CD4-positive, alpha-beta memory T cell (primary cell): ENCODE measurements around the gene PRDX2. TPM values are rescaled to one million over a fixed set of nuclear protein-coding genes. Genes with fewer than 3 reads are reported as not detected.
"Not testable (repeated sequence)": the region's sequence is repeated elsewhere in the genome, so short reads cannot be mapped to it uniquely, and the experiment has no call there.

Source experiments
- CTCF ChIA-PET: fragments of 350-600 bp; sonication (Branson Sonifier 250); formaldehyde crosslinking; loops from one replicate; lab custom pipeline; 2021; ENCODE audit warnings: inconsistent platforms; ENCODE audit not compliant: partially characterized antibody; lab: Charles Lee
- POLR2A ChIA-PET: fragments of 350-600 bp; sonication (Branson Sonifier 250); formaldehyde crosslinking; loops from one replicate; lab custom pipeline; 2021; ENCODE audit not compliant: partially characterized antibody; lab: Charles Lee
- DNase-seq, 5 donors: peaks; one replicate each; pipeline versions ENCODE4 v3.0.0 to v3.0.0-alpha.2; 2020 to 2022; ENCODE audit warnings: mixed read lengths in 1 of 5
- H3K27ac ChIP-seq: one replicate; pipeline ENCODE4 v1.7.0; 2013; ENCODE audit warnings: low read depth, low read length
- H3K27me3 ChIP-seq: 2 replicates; pipeline ENCODE4 v1.7.0; 2013; ENCODE audit warnings: mild to moderate bottlenecking, low read length, moderate library complexity; ENCODE audit not compliant: insufficient read depth
- H3K36me3 ChIP-seq: 2 replicates; pipeline ENCODE4 v1.7.0; 2013; ENCODE audit warnings: mild to moderate bottlenecking, low read length, moderate library complexity; ENCODE audit not compliant: insufficient read depth
- H3K4me1 ChIP-seq: 2 replicates; pipeline ENCODE4 v1.7.0; 2013; ENCODE audit warnings: mild to moderate bottlenecking, low read length, moderate library complexity; ENCODE audit not compliant: insufficient read depth
- H3K4me3 ChIP-seq, 2 donors: one replicate each; pipeline ENCODE4 v1.7.0; 2013; ENCODE audit warnings: low read length in 2 of 2, mild to moderate bottlenecking in 1 of 2
- H3K9me3 ChIP-seq, 2 donors: one replicate each; pipeline ENCODE4 v1.7.0; 2013; ENCODE audit warnings: low read length in 2 of 2, control low read depth in 1 of 2; ENCODE audit not compliant: control insufficient read depth in 1 of 2
- H3K27ac Mint-ChIP-seq, 7 donors: one replicate each; pipeline ENCODE4 v1.8.0; 2020 to 2021; ENCODE audit warnings: mixed read lengths in 7 of 7, mild to moderate bottlenecking in 6 of 7, inconsistent platforms in 3 of 7, moderate library complexity in 3 of 7
- H3K27me3 Mint-ChIP-seq, 2 donors: one replicate each; pipeline ENCODE4 v1.8.0; 2020 to 2021; ENCODE audit warnings: mixed read lengths in 2 of 2
- H3K36me3 Mint-ChIP-seq, 2 donors: one replicate each; pipeline ENCODE4 v1.8.0; 2020 to 2021; ENCODE audit warnings: mixed read lengths in 2 of 2, inconsistent platforms in 1 of 2, mild to moderate bottlenecking in 1 of 2
- H3K4me1 Mint-ChIP-seq, 4 donors: one replicate each; pipeline ENCODE4 v1.8.0; 2020 to 2021; ENCODE audit warnings: mixed read lengths in 4 of 4, mild to moderate bottlenecking in 1 of 4
- H3K4me3 Mint-ChIP-seq, 8 donors: one replicate each; pipeline ENCODE4 v1.8.0; 2020 to 2021; ENCODE audit warnings: mixed read lengths in 8 of 8, mild to moderate bottlenecking in 7 of 8, moderate library complexity in 6 of 8, inconsistent platforms in 3 of 8
- H3K9me3 Mint-ChIP-seq, 8 donors: one replicate each; pipeline ENCODE4 v1.8.0; 2020 to 2021; ENCODE audit warnings: mixed read lengths in 8 of 8, mild to moderate bottlenecking in 5 of 8, inconsistent platforms in 3 of 8, moderate library complexity in 1 of 8
- intact Hi-C: fragments of 100-400 bp; cut with micrococcal nuclease; formaldehyde crosslinking; loops from one replicate; pipeline ENCODE4 v1.15.1; 2023
- polyA plus RNA-seq, 2 donors: library from polyadenylated mRNA; unstranded; fragments of 300-500 nt; fragmentation: Illumina TruSeq; gene quantifications; one replicate each; pipeline ENCODE4 v1.2.3, GENCODE V29; 2021
- total RNA-seq, 2 experiments: library from RNA; stranded (reverse); gene quantifications; one replicate each; pipeline ENCODE4 v1.2.3, GENCODE V29; 2021

Gene PRDX2
- total and polyA plus RNA-seq, 4 experiments from 2014 or later: 116 to 533 (median 193) TPM

- CTCF ChIA-PET: interaction anchor here (0.8 to 17.4 kb wide), 7 partner anchors 10 to 125 kb away, joined by 3 to 906 read pairs (median 6); partner anchors contain the start of gene HOOK2
Measured at GRCh38 chr19:12802267-12803106, 887 bp upstream of the PRDX2 start.

GRCh38 chr19:12800923-12801465, 606 bp downstream of the PRDX2 start:
- Mint-ChIP-seq H3K9me3 (no peaks in the 10 kb centered on the region), H3K27ac (peak overlapping the region; percentile 67 to 90 (median 81)), H3K4me3 (peak overlapping the region; percentile 85 to 92 (median 90)), H3K36me3 (peaks cover 4 to 22% of the 10 kb centered on the region in 2 donors), H3K4me1 (peaks cover 19 to 39% (median 30%) of the 10 kb centered on the region in 4 donors), H3K27me3 (no peaks in the 10 kb centered on the region)
- Histone ChIP-seq H3K27me3 (no peaks in the 10 kb centered on the region), H3K9me3 (no peaks in the 10 kb centered on the region), H3K36me3 (peaks cover 14% of the 10 kb centered on the region), H3K4me1 (peaks cover 32% of the 10 kb centered on the region), H3K27ac (peak overlapping the region; percentile 67), H3K4me3 (peak overlapping the region; percentile 65 to 78)
- intact Hi-C loops: no loop called here
- CTCF ChIA-PET: interaction anchor here (1.4 to 17.4 kb wide), 3 partner anchors 30 to 58 kb away, joined by 3 to 906 read pairs (median 15); partner anchors contain the start of gene HOOK2
- POLR2A ChIA-PET: interaction anchor here (0.6 to 20.0 kb wide), 8 partner anchors 8 to 120 kb away, joined by 3 to 1162 read pairs (median 6); partner anchors contain the start of genes DHPS, GCDH, GET3 and HOOK2
- DNase-seq: peak in 1 of 5 donors; percentile 27

More at GRCh38 chr19:12802267-12803106, 887 bp upstream of the PRDX2 start:
- Mint-ChIP-seq H3K36me3 (peaks cover 0 to 19% of the 10 kb centered on the region in 2 donors), H3K4me1 (peaks cover 19 to 47% (median 33%) of the 10 kb centered on the region in 4 donors), H3K27me3 (no peaks in the 10 kb centered on the region), H3K9me3 (no peaks in the 10 kb centered on the region), H3K27ac (peak overlapping the region; percentile 48 to 91 (median 78)), H3K4me3 (peak overlapping the region; percentile 77 to 92 (median 90))
- Histone ChIP-seq H3K27ac (peak overlapping the region; percentile 67), H3K27me3 (no peaks in the 10 kb centered on the region), H3K36me3 (peaks cover 11% of the 10 kb centered on the region), H3K9me3 (no peaks in the 10 kb centered on the region), H3K4me1 (peaks cover 37% of the 10 kb centered on the region), H3K4me3 (peak overlapping the region; percentile 57 to 65)
- DNase-seq: no peak
- intact Hi-C loops: no loop called here
- POLR2A ChIA-PET: interaction anchor here (1.6 to 20.0 kb wide), 6 partner anchors 10 to 121 kb away, joined by 3 to 1162 read pairs (median 8); partner anchors contain the start of genes DHPS, GET3, HOOK2 and JUNB

- H3K36me3 Mint-ChIP-seq: peaks cover 4 to 22% of the 10 kb centered on the region in 2 donors
- CTCF ChIA-PET: interaction anchor here (3.3 to 17.4 kb wide), 2 partner anchors 30 to 47 kb away, joined by 15 to 906 read pairs; partner anchors contain the start of gene HOOK2
- Histone ChIP-seq H3K27me3 (no peaks in the 10 kb centered on the region), H3K4me1 (peaks cover 34% of the 10 kb centered on the region), H3K27ac (peak overlapping the region; percentile 67), H3K36me3 (peaks cover 14% of the 10 kb centered on the region), H3K9me3 (no peaks in the 10 kb centered on the region), H3K4me3 (peak overlapping the region; percentile 65 to 78)
- intact Hi-C loops: no loop called here
- H3K4me3 Mint-ChIP-seq: peak overlapping the region; percentile 85 to 92 (median 90)
- no peak for DNase-seq
- POLR2A ChIA-PET: interaction anchor here (0.8 to 20.0 kb wide), 7 partner anchors 8 to 119 kb away, joined by 3 to 1162 read pairs (median 4); partner anchors contain the start of genes DHPS, GCDH, HOOK2 and JUNB
- peak overlapping the region; percentile 67 to 90 (median 81) for H3K27ac Mint-ChIP-seq
- H3K9me3 Mint-ChIP-seq: no peaks in the 10 kb centered on the region
- no peaks in the 10 kb centered on the region for H3K27me3 Mint-ChIP-seq
- peaks cover 22 to 43% (median 33%) of the 10 kb centered on the region in 4 donors for H3K4me1 Mint-ChIP-seq
Measured at GRCh38 chr19:12800466-12800770, 1.2 kb downstream of the PRDX2 start.

- peak overlapping the region in 1 of 2 donors; percentile 65 for H3K4me3 ChIP-seq
- peaks cover 39% of the 10 kb centered on the region for H3K4me1 ChIP-seq
- H3K27ac ChIP-seq: peak overlapping the region; percentile 67
- H3K9me3 Mint-ChIP-seq: no peaks in the 10 kb centered on the region
- CTCF ChIA-PET: interaction anchor here (0.9 to 17.4 kb wide), 3 partner anchors 29 to 63 kb away, joined by 3 to 906 read pairs (median 15); partner anchors contain the start of genes GET3 and HOOK2
- peaks cover 14% of the 10 kb centered on the region for H3K36me3 ChIP-seq
- peaks cover 4 to 22% of the 10 kb centered on the region in 2 donors for H3K36me3 Mint-ChIP-seq
- POLR2A ChIA-PET: interaction anchor here (1.0 to 20.0 kb wide), 6 partner anchors 7 to 118 kb away, joined by 3 to 1162 read pairs (median 6); partner anchors contain the start of genes DHPS, HOOK2 and JUNB
- peak overlapping the region; percentile 85 to 92 (median 90) for H3K4me3 Mint-ChIP-seq
- H3K27me3 ChIP-seq: no peaks in the 10 kb centered on the region
- H3K27me3 Mint-ChIP-seq: no peaks in the 10 kb centered on the region
- no peaks in the 10 kb centered on the region for H3K9me3 ChIP-seq
- H3K4me1 Mint-ChIP-seq: peaks cover 22 to 45% (median 33%) of the 10 kb centered on the region in 4 donors
- intact Hi-C loops: loop anchor here (5.0 kb wide), 1 partner anchor 47 kb away; no protein-coding TSS in a partner anchor
- DNase-seq: no peak
- peak overlapping the region in 2 of 7 donors; percentile 7 to 85 for H3K27ac Mint-ChIP-seq
Measured at GRCh38 chr19:12799742-12800465, 1.7 kb downstream of the PRDX2 start.

- not testable (repeated sequence) for H3K4me3 Mint-ChIP-seq, H3K27ac ChIP-seq, DNase-seq, H3K9me3 ChIP-seq, H3K27ac Mint-ChIP-seq, H3K27me3 ChIP-seq, H3K4me3 ChIP-seq, H3K27me3 Mint-ChIP-seq
- H3K4me1 Mint-ChIP-seq: peaks cover 30 to 60% (median 40%) of the 10 kb centered on the region in 4 donors
- ChIA-PET POLR2A (interaction anchor here (2.6 to 20.0 kb wide), 4 partner anchors 10 to 75 kb away, joined by 11 to 1162 read pairs (median 22); partner anchors contain the start of genes HOOK2 and TNPO2), CTCF (interaction anchor here (0.7 to 17.4 kb wide), 10 partner anchors 8 to 330 kb away, joined by 3 to 906 read pairs (median 4); partner anchors contain the start of genes HOOK2 and RNASEH2A)
- peaks cover 7 to 30% of the 10 kb centered on the region in 2 donors for H3K36me3 Mint-ChIP-seq
- peaks cover 48% of the 10 kb centered on the region for H3K4me1 ChIP-seq
- H3K9me3 Mint-ChIP-seq: peaks cover 0 to 11% (median 0%) of the 10 kb centered on the region in 8 donors
- H3K36me3 ChIP-seq: peaks cover 14% of the 10 kb centered on the region
- intact Hi-C loops: loop anchor here (2.0 to 5.0 kb wide), 2 partner anchors 50 to 61 kb away; partner anchors contain the start of gene GET3
Measured at GRCh38 chr19:12797607-12798006, 4.0 kb downstream of the PRDX2 start.

GRCh38 chr19:12797141-12797587, 4.4 kb downstream of the PRDX2 start:
- Mint-ChIP-seq H3K36me3 (peaks cover 7 to 28% of the 10 kb centered on the region in 2 donors), H3K4me3 (no peak overlapping the region), H3K27ac (peak overlapping the region in 2 of 7 donors; percentile 98 to 99), H3K4me1 (peaks cover 25 to 56% (median 36%) of the 10 kb centered on the region in 4 donors), H3K9me3 (peaks cover 0 to 15% (median 0%) of the 10 kb centered on the region in 8 donors), H3K27me3 (no peaks in the 10 kb centered on the region)
- Histone ChIP-seq H3K4me3 (no peak overlapping the region), H3K27me3 (no peaks in the 10 kb centered on the region), H3K4me1 (peaks cover 43% of the 10 kb centered on the region), H3K27ac (no peak overlapping the region), H3K36me3 (peaks cover 14% of the 10 kb centered on the region), H3K9me3 (no peaks in the 10 kb centered on the region)
- ChIA-PET POLR2A (interaction anchor here (2.1 to 20.0 kb wide), 5 partner anchors 10 to 74 kb away, joined by 11 to 1162 read pairs (median 13); partner anchors contain the start of genes HOOK2 and TNPO2), CTCF (interaction anchor here (0.7 to 17.4 kb wide), 13 partner anchors 9 to 331 kb away, joined by 3 to 906 read pairs (median 4); partner anchors contain the start of genes CALR, GET3, HOOK2 and RNASEH2A)
- intact Hi-C loops: loop anchor here (2.0 to 5.0 kb wide), 2 partner anchors 50 to 60 kb away; partner anchors contain the start of gene GET3
- DNase-seq: no peak
